ENCODE data around the gene CNTNAP4. TPM values are rescaled to one million over a fixed set of nuclear protein-coding genes. Genes with fewer than 3 reads are reported as not detected.

The CNTNAP4 gene
- total RNA-seq, 4 donors from 2014 or later = 0.09 TPM; not detected in 3

- intact Hi-C loops (cut with DNase I; ENCODE audit: low total_unique reads) (no loop called here), in situ Hi-C loops (cut with MboI; ENCODE audit: low sequenced_read_pairs in 4 of 4) (no loop called here)
- no peak for ATAC-seq
Observed at GRCh38 chr16:76297941-76298340, 20.7 kb downstream of the CNTNAP4 start.

GRCh38 chr16:76303637-76304314 lies 26.6 kb downstream of the CNTNAP4 start:
- in situ Hi-C loops (cut with MboI; ENCODE audit: low sequenced_read_pairs in 4 of 4) = no loop called here
- ATAC-seq = no peak

More at GRCh38 chr16:76297941-76298340, 20.7 kb downstream of the CNTNAP4 start:
- Histone ChIP-seq H3K27me3 (no peaks in the 10 kb centered on the region), H3K4me1 (no peaks in the 10 kb centered on the region), H3K4me3 (no peak overlapping the region), H3K36me3 (no peaks in the 10 kb centered on the region), H3K9me3 (no peaks in the 10 kb centered on the region), H3K27ac (no peak overlapping the region)
- DNase-seq = no peak
- TF ChIP-seq CTCF (IDR thresholded peaks at IDR 0.05 in 4 of 5, conservative IDR thresholded peaks at IDR 0.05 in 1 of 5) (no peak), POLR2A (IDR thresholded peaks at IDR 0.05) (no peak)

GRCh38 chr16:76309639-76310335 lies 32.6 kb downstream of the CNTNAP4 start:
- in situ Hi-C loops (cut with MboI; ENCODE audit: low sequenced_read_pairs in 4 of 4) = no loop called here
- no peaks in the 10 kb centered on the region for H3K9me3 ChIP-seq
- no peaks in the 10 kb centered on the region for H3K36me3 ChIP-seq
- H3K27ac ChIP-seq = no peak overlapping the region
- no peaks in the 10 kb centered on the region for H3K4me1 ChIP-seq
- TF ChIP-seq CTCF (IDR thresholded peaks at IDR 0.05 in 4 of 5, conservative IDR thresholded peaks at IDR 0.05 in 1 of 5) (no peak), POLR2A (IDR thresholded peaks at IDR 0.05) (no peak)
- ATAC-seq (no peak), DNase-seq (no peak)
- no peaks in the 10 kb centered on the region for H3K27me3 ChIP-seq
- H3K4me3 ChIP-seq = no peak overlapping the region
- intact Hi-C loops (cut with DNase I; ENCODE audit: low total_unique reads) = no loop called here

More at GRCh38 chr16:76303637-76304314, 26.6 kb downstream of the CNTNAP4 start:
- no peak for DNase-seq
- no peak for TF ChIP-seq POLR2A (IDR thresholded peaks at IDR 0.05)
- TF ChIP-seq CTCF (IDR thresholded peaks at IDR 0.05 in 4 of 5, conservative IDR thresholded peaks at IDR 0.05 in 1 of 5) = no peak
- no peaks in the 10 kb centered on the region for H3K27me3 ChIP-seq
- intact Hi-C loops (cut with DNase I; ENCODE audit: low total_unique reads) = no loop called here
- no peak overlapping the region for H3K4me3 ChIP-seq
- H3K9me3 ChIP-seq = no peaks in the 10 kb centered on the region
- H3K36me3 ChIP-seq = no peaks in the 10 kb centered on the region
- no peaks in the 10 kb centered on the region for H3K4me1 ChIP-seq
- no peak overlapping the region for H3K27ac ChIP-seq

GRCh38 chr16:76311260-76311659 lies 34.1 kb downstream of the CNTNAP4 start:
- Histone ChIP-seq H3K4me3 (no peak overlapping the region), H3K27ac (no peak overlapping the region), H3K36me3 (no peaks in the 10 kb centered on the region), H3K27me3 (no peaks in the 10 kb centered on the region), H3K4me1 (no peaks in the 10 kb centered on the region), H3K9me3 (no peaks in the 10 kb centered on the region)
- ATAC-seq = no peak
- in situ Hi-C loops (cut with MboI; ENCODE audit: low sequenced_read_pairs in 4 of 4) (no loop called here), intact Hi-C loops (cut with DNase I; ENCODE audit: low total_unique reads) (no loop called here)
- DNase-seq = no peak
- no peak for TF ChIP-seq CTCF (IDR thresholded peaks at IDR 0.05 in 4 of 5, conservative IDR thresholded peaks at IDR 0.05 in 1 of 5)
- TF ChIP-seq POLR2A (IDR thresholded peaks at IDR 0.05) = no peak

Data from gastrocnemius medialis (tissue), 4 donors.